Esophagus squamous epithelium (tissue), 4 donors: ENCODE measurements around the gene LENEP.

Experiments used
- POLR2A ChIP-seq, 4 donors: fragments of 450-650 bp; IDR thresholded peaks; one replicate each; pipeline ENCODE4 v1.6.1; 2017; ENCODE audit warnings: antibody characterized with exemption in 4 of 4, mild to moderate bottlenecking in 4 of 4, moderate library complexity in 3 of 4
- TF ChIP-seq, protein P1 (sequence below), 6 experiments: fragments of 450-650 bp in 4 of 6; fragments of 200-600 bp in 2 of 6; sonication (generic) in 2 of 6; IDR thresholded peaks; one replicate each; pipeline ENCODE4 v1.5.1; 2016 to 2019; ENCODE audit warnings: antibody characterized with exemption in 6 of 6, mild to moderate bottlenecking in 4 of 6, moderate library complexity in 4 of 6

DNA sequence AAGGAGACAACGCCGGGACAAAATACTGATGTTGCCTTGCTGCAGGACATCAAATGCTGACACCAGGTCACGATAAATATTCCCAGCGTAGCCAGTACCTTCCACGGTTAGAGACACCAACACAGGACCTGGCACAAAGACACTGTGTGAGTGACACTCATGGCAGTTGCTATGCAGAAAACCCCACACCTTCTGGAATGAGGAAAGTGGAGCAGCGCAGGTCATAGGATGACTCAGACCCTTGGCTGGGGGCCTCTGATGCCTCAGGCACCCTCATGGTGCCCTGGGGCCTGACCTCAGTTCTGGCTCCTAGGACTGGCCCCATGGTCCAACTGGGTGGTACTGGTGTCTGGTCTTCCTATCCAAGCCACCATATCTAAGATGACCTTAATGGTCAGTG is 33.2 kb downstream of the LENEP start:
- no peak for TF ChIP-seq POLR2A (IDR thresholded peaks at IDR 0.05)
- TF ChIP-seq, protein P1, sequence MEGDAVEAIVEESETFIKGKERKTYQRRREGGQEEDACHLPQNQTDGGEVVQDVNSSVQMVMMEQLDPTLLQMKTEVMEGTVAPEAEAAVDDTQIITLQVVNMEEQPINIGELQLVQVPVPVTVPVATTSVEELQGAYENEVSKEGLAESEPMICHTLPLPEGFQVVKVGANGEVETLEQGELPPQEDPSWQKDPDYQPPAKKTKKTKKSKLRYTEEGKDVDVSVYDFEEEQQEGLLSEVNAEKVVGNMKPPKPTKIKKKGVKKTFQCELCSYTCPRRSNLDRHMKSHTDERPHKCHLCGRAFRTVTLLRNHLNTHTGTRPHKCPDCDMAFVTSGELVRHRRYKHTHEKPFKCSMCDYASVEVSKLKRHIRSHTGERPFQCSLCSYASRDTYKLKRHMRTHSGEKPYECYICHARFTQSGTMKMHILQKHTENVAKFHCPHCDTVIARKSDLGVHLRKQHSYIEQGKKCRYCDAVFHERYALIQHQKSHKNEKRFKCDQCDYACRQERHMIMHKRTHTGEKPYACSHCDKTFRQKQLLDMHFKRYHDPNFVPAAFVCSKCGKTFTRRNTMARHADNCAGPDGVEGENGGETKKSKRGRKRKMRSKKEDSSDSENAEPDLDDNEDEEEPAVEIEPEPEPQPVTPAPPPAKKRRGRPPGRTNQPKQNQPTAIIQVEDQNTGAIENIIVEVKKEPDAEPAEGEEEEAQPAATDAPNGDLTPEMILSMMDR (IDR thresholded peaks at IDR 0.05), result no peak
